ENCODE data around the gene MUC2.
"Not testable (repeated sequence)": the region's sequence is repeated elsewhere in the genome, so short reads cannot be mapped to it uniquely, and the experiment has no call there.

The MUC2 gene

GRCh38 chr11:1113405-1114201 lies 38.9 kb downstream of the MUC2 start:
- TF ChIP-seq CTCF (IDR thresholded peaks at IDR 0.05; ENCODE audit: low read depth, low read length) (no peak), POLR2A (IDR thresholded peaks at IDR 0.05; ENCODE audit: extremely low read depth, insufficient read length) (no peak), MAX (IDR thresholded peaks at IDR 0.05; ENCODE audit: low read depth, low read length) (no peak), MYC (IDR thresholded peaks at IDR 0.05; ENCODE audit: low read depth, low read length) (no peak)
- no peak for DNase-seq (ENCODE audit: low read depth)
- H3K4me3 ChIP-seq (ENCODE audit: low read depth, low read length), result no peak overlapping the region

- not testable (repeated sequence) for H3K4me3 ChIP-seq (ENCODE audit: low read depth, low read length); DNase-seq (ENCODE audit: low read depth)
Observed at GRCh38 chr11:1115292-1115691, 40.6 kb downstream of the MUC2 start.

- TF ChIP-seq POLR2A (IDR thresholded peaks at IDR 0.05; ENCODE audit: extremely low read depth, insufficient read length), result no peak
- no peak for TF ChIP-seq CTCF (IDR thresholded peaks at IDR 0.05; ENCODE audit: low read depth, low read length)
- no peak overlapping the region for H3K4me3 ChIP-seq (ENCODE audit: low read depth, low read length)
- no peak for DNase-seq (ENCODE audit: low read depth)
Observed at GRCh38 chr11:1116104-1116503, 41.4 kb downstream of the MUC2 start.

- no peak for DNase-seq (ENCODE audit: low read depth)
- no peak overlapping the region for H3K4me3 ChIP-seq (ENCODE audit: low read depth, low read length)
- TF ChIP-seq POLR2A (IDR thresholded peaks at IDR 0.05; ENCODE audit: extremely low read depth, insufficient read length), result no peak
Observed at GRCh38 chr11:1116666-1117390, 42.2 kb downstream of the MUC2 start.

- no peak for TF ChIP-seq MAX (IDR thresholded peaks at IDR 0.05; ENCODE audit: low read depth, low read length)
- TF ChIP-seq POLR2A (IDR thresholded peaks at IDR 0.05; ENCODE audit: extremely low read depth, insufficient read length), result no peak
- no peak for TF ChIP-seq CTCF (IDR thresholded peaks at IDR 0.05; ENCODE audit: low read depth, low read length)
- TF ChIP-seq MYC (IDR thresholded peaks at IDR 0.05; ENCODE audit: low read depth, low read length), result no peak
- DNase-seq (ENCODE audit: low read depth), result no peak
- no peak overlapping the region for H3K4me3 ChIP-seq (ENCODE audit: low read depth, low read length)
Observed at GRCh38 chr11:1117992-1118391, 43.3 kb downstream of the MUC2 start.

- no peak for TF ChIP-seq POLR2A (IDR thresholded peaks at IDR 0.05; ENCODE audit: extremely low read depth, insufficient read length)
- TF ChIP-seq CTCF (IDR thresholded peaks at IDR 0.05; ENCODE audit: low read depth, low read length), result no peak
- TF ChIP-seq MYC (IDR thresholded peaks at IDR 0.05; ENCODE audit: low read depth, low read length), result no peak
- no peak for TF ChIP-seq MAX (IDR thresholded peaks at IDR 0.05; ENCODE audit: low read depth, low read length)
- DNase-seq (ENCODE audit: low read depth), result no peak
- H3K4me3 ChIP-seq (ENCODE audit: low read depth, low read length), result no peak overlapping the region
Observed at GRCh38 chr11:1118755-1119603, 44.3 kb downstream of the MUC2 start.
